ENCODE results near the gene FYTTD1.

Gene FYTTD1

GRCh38 chr3:197736491-197737318 is 13.0 kb upstream of the FYTTD1 start, which contains the start of gene RUBCN:
RUBCN (minus strand) TSS chr3:197736904; CDS start chr3:197736719, 185 bp downstream.
- H3K36me3 ChIP-seq (ENCODE audit: insufficient read depth, low read length), result no peaks in the 10 kb centered on the region
- H2AFZ ChIP-seq (ENCODE audit: low read length, unreplicated experiment), result peak within 1 kb of the TSS; percentile 95
- H3K27ac ChIP-seq (ENCODE audit: low read depth, low read length), result peak within 1 kb of the TSS; percentile 69; the same call in 1 of the 2 replicates
- H3K4me1 ChIP-seq (ENCODE audit: control insufficient read depth, insufficient read depth, low read length, unreplicated experiment), result peaks cover 12% of the 10 kb centered on the region
- no peaks in the 10 kb centered on the region for H3K27me3 ChIP-seq (ENCODE audit: insufficient read depth, low read length)
- H3K4me3 ChIP-seq (ENCODE audit: low read depth, low read length), result peak within 1 kb of the TSS; percentile 100
- peaks cover 39% of the 10 kb centered on the region for H3K79me2 ChIP-seq (ENCODE audit: control insufficient read depth, insufficient read depth, low read length, unreplicated experiment)

- peak overlapping the region; percentile 18; the same call in 1 of the 2 replicates for H3K27ac ChIP-seq (ENCODE audit: low read depth, low read length)
Observed at GRCh38 chr3:197737319-197737649, 12.4 kb upstream of the FYTTD1 start.

GRCh38 chr3:197737749-197738462 is 11.8 kb upstream of the FYTTD1 start:
- H3K36me3 ChIP-seq (ENCODE audit: insufficient read depth, low read length), result no peaks in the 10 kb centered on the region
- peaks cover 12% of the 10 kb centered on the region for H3K4me1 ChIP-seq (ENCODE audit: control insufficient read depth, insufficient read depth, low read length, unreplicated experiment)
- peaks cover 30% of the 10 kb centered on the region for H3K79me2 ChIP-seq (ENCODE audit: control insufficient read depth, insufficient read depth, low read length, unreplicated experiment)
- H3K27me3 ChIP-seq (ENCODE audit: insufficient read depth, low read length), result no peaks in the 10 kb centered on the region
- no peak overlapping the region for H3K27ac ChIP-seq (ENCODE audit: low read depth, low read length)
- peak overlapping the region; percentile 100 for H3K4me3 ChIP-seq (ENCODE audit: low read depth, low read length)
- H2AFZ ChIP-seq (ENCODE audit: low read length, unreplicated experiment), result peak overlapping the region; percentile 79

More at GRCh38 chr3:197737319-197737649, 12.4 kb upstream of the FYTTD1 start:
- H3K4me3 ChIP-seq (ENCODE audit: low read depth, low read length), result peak overlapping the region; percentile 100
- H3K36me3 ChIP-seq (ENCODE audit: insufficient read depth, low read length), result no peaks in the 10 kb centered on the region
- H2AFZ ChIP-seq (ENCODE audit: low read length, unreplicated experiment), result peak overlapping the region; percentile 79
- peaks cover 35% of the 10 kb centered on the region for H3K79me2 ChIP-seq (ENCODE audit: control insufficient read depth, insufficient read depth, low read length, unreplicated experiment)
- no peaks in the 10 kb centered on the region for H3K27me3 ChIP-seq (ENCODE audit: insufficient read depth, low read length)
- H3K4me1 ChIP-seq (ENCODE audit: control insufficient read depth, insufficient read depth, low read length, unreplicated experiment), result peaks cover 12% of the 10 kb centered on the region

- H3K4me3 ChIP-seq (ENCODE audit: low read depth, low read length), result no peak overlapping the region
- H3K79me2 ChIP-seq (ENCODE audit: control insufficient read depth, insufficient read depth, low read length, unreplicated experiment), result no peaks in the 10 kb centered on the region
- no peak overlapping the region for H2AFZ ChIP-seq (ENCODE audit: low read length, unreplicated experiment)
- H3K4me1 ChIP-seq (ENCODE audit: control insufficient read depth, insufficient read depth, low read length, unreplicated experiment), result peaks cover 2% of the 10 kb centered on the region
- H3K27me3 ChIP-seq (ENCODE audit: insufficient read depth, low read length), result no peaks in the 10 kb centered on the region
- H3K27ac ChIP-seq (ENCODE audit: low read depth, low read length), result no peak overlapping the region
- H3K36me3 ChIP-seq (ENCODE audit: insufficient read depth, low read length), result no peaks in the 10 kb centered on the region
Observed at GRCh38 chr3:197742787-197743186, 6.9 kb upstream of the FYTTD1 start.

- Histone ChIP-seq H3K4me3 (ENCODE audit: low read depth, low read length) (no peak overlapping the region), H3K27me3 (ENCODE audit: insufficient read depth, low read length) (no peaks in the 10 kb centered on the region), H3K79me2 (ENCODE audit: control insufficient read depth, insufficient read depth, low read length, unreplicated experiment) (peaks cover 6% of the 10 kb centered on the region), H2AFZ (ENCODE audit: low read length, unreplicated experiment) (no peak overlapping the region), H3K27ac (ENCODE audit: low read depth, low read length) (no peak overlapping the region), H3K36me3 (ENCODE audit: insufficient read depth, low read length) (no peaks in the 10 kb centered on the region), H3K4me1 (ENCODE audit: control insufficient read depth, insufficient read depth, low read length, unreplicated experiment) (no peaks in the 10 kb centered on the region)
Observed at GRCh38 chr3:197746209-197746608, 3.5 kb upstream of the FYTTD1 start.

GRCh38 chr3:197746801-197747237 is 2.9 kb upstream of the FYTTD1 start:
- Histone ChIP-seq H3K27ac (ENCODE audit: low read depth, low read length) (no peak overlapping the region), H3K4me3 (ENCODE audit: low read depth, low read length) (no peak overlapping the region), H3K79me2 (ENCODE audit: control insufficient read depth, insufficient read depth, low read length, unreplicated experiment) (peaks cover 12% of the 10 kb centered on the region), H3K4me1 (ENCODE audit: control insufficient read depth, insufficient read depth, low read length, unreplicated experiment) (peaks cover under 1% of the 10 kb centered on the region), H3K36me3 (ENCODE audit: insufficient read depth, low read length) (no peaks in the 10 kb centered on the region), H3K27me3 (ENCODE audit: insufficient read depth, low read length) (no peaks in the 10 kb centered on the region), H2AFZ (ENCODE audit: low read length, unreplicated experiment) (no peak overlapping the region)

GRCh38 chr3:197748597-197749314 is 927 bp upstream of the FYTTD1 start:
- peaks cover 15% of the 10 kb centered on the region for H3K4me1 ChIP-seq (ENCODE audit: control insufficient read depth, insufficient read depth, low read length, unreplicated experiment)
- H3K79me2 ChIP-seq (ENCODE audit: control insufficient read depth, insufficient read depth, low read length, unreplicated experiment), result peaks cover 30% of the 10 kb centered on the region
- H3K27me3 ChIP-seq (ENCODE audit: insufficient read depth, low read length), result no peaks in the 10 kb centered on the region
- no peaks in the 10 kb centered on the region for H3K36me3 ChIP-seq (ENCODE audit: insufficient read depth, low read length)
- H2AFZ ChIP-seq (ENCODE audit: low read length, unreplicated experiment), result peak overlapping the region; percentile 89
- peak overlapping the region; percentile 86 for H3K4me3 ChIP-seq (ENCODE audit: low read depth, low read length)
- H3K27ac ChIP-seq (ENCODE audit: low read depth, low read length), result peak overlapping the region; percentile 48; the same call in 1 of the 2 replicates

- peak overlapping the region; percentile 89 for H2AFZ ChIP-seq (ENCODE audit: low read length, unreplicated experiment)
- H3K4me3 ChIP-seq (ENCODE audit: low read depth, low read length), result peak overlapping the region; percentile 86
- H3K27ac ChIP-seq (ENCODE audit: low read depth, low read length), result peak overlapping the region; percentile 48; the same call in 1 of the 2 replicates
- H3K79me2 ChIP-seq (ENCODE audit: control insufficient read depth, insufficient read depth, low read length, unreplicated experiment), result peaks cover 35% of the 10 kb centered on the region
- H3K27me3 ChIP-seq (ENCODE audit: insufficient read depth, low read length), result no peaks in the 10 kb centered on the region
- H3K36me3 ChIP-seq (ENCODE audit: insufficient read depth, low read length), result no peaks in the 10 kb centered on the region
- H3K4me1 ChIP-seq (ENCODE audit: control insufficient read depth, insufficient read depth, low read length, unreplicated experiment), result peaks cover 15% of the 10 kb centered on the region
Observed at GRCh38 chr3:197749315-197749600, 425 bp upstream of the FYTTD1 start.

GRCh38 chr3:197750396-197750831 is 731 bp downstream of the FYTTD1 start:
- H3K27ac ChIP-seq (ENCODE audit: low read depth, low read length), result peak overlapping the region; percentile 78
- H3K4me3 ChIP-seq (ENCODE audit: low read depth, low read length), result peak overlapping the region; percentile 86
- H3K36me3 ChIP-seq (ENCODE audit: insufficient read depth, low read length), result no peaks in the 10 kb centered on the region
- H3K79me2 ChIP-seq (ENCODE audit: control insufficient read depth, insufficient read depth, low read length, unreplicated experiment), result peaks cover 45% of the 10 kb centered on the region
- peak overlapping the region; percentile 98 for H2AFZ ChIP-seq (ENCODE audit: low read length, unreplicated experiment)
- no peaks in the 10 kb centered on the region for H3K27me3 ChIP-seq (ENCODE audit: insufficient read depth, low read length)
- peaks cover 21% of the 10 kb centered on the region for H3K4me1 ChIP-seq (ENCODE audit: control insufficient read depth, insufficient read depth, low read length, unreplicated experiment)
